ENCODE results near the gene CHRDL2.
"Not testable (repeated sequence)": the region's sequence is repeated elsewhere in the genome, so short reads cannot be mapped to it uniquely, and the experiment has no call there.

The CHRDL2 gene

DNA sequence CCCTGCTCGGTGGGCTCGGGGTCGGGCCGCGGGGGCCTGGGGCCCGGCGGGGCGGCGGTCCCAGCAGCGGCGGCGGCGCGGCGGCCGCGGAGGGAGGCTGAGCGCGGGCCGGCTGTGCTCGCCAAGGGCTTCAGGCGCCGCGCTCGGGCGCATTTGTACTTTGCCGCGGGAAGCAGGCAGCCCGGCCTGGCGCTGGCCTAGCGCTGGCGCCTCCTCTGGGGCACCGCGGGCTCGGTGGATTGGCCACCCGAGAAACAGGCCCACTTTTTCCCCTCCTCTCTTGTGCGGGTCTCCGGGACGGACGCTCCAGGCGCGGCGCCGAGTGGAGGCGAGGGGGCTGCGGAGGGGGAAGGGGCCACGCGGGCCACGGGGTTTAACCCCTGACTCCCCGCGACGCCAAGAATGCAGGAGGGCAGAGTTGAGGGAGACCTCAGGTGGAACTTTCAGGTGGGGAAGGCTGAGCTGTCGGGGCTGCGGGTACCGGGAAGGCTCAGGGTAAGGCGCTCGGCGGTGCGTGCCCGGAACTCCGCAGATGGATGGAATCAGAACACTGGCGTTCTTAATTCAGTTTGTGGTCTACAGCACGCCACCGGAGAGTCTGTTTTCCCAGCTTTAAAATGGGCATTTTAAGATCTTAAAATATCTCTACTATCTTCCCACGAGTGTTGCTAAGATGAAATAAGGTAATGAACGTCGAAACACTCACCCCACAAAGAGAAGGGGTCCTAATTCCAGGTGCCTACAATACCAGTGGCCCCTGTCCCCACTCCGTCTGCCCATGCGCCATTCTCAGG lies at the start of gene CHRDL2:
CHRDL2 (minus strand) TSS at position 126 of the 794 bp plus-strand sequence. CDS start 538 bp downstream, outside the sequence.
- Histone ChIP-seq H3K4me3 (peak within 1 kb of the TSS in 2 of 7 experiments; percentile 23 to 26), H3K27ac (no peak within 1 kb of the TSS)

GRCh38 chr11:74780248-74781005 lies 49.2 kb upstream of the CHRDL2 start:
- H3K4me3 ChIP-seq, result no peak overlapping the region
- H3K27ac ChIP-seq, result no peak overlapping the region

DNA sequence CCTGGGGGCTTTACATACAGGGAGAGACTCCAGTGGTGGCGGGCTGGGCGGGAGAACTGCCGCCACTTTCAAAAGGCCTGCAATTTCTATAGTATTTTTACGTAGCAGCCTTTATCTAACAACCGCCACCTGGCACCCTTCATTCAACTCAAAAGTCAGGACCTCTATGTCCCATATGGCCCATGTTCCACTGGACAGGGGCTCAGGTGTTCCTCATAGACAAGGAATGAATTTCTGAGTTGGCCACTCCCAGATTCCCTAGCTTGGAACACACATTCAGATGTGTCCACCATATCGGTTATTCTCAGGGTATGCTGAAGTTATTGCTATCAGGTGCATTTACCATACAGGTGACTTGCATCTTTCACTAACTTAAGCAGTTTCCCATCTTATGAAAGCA lies 47.4 kb upstream of the CHRDL2 start:
- no peak overlapping the region for H3K27ac ChIP-seq

DNA sequence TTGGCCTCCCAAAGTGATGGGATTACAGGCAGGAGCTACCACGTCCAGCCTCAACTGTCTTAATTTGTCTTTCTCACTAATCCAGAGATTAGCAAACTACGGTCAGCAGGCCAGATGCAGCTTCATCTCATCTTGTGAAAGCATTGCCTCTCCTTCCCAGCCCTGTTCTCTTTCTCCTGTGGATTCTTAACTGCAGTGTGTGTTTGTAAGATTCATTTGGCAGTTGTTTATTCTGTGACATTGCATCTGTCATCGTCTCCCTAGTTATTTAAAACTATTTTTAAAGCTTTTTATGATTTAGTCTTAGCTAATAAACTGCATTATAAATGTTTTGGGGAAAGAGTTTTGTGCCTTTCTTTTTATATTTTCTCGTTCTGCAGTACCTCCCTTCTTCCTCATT lies 46.7 kb upstream of the CHRDL2 start:
- no peak overlapping the region for H3K4me3 ChIP-seq
- H3K27ac ChIP-seq, result no peak overlapping the region

More for the DNA sequence above, 47.4 kb upstream of the CHRDL2 start:
- no peak overlapping the region for H3K4me3 ChIP-seq

GRCh38 chr11:74777038-74777437 lies 45.8 kb upstream of the CHRDL2 start:
- Histone ChIP-seq H3K4me3 (no peak overlapping the region), H3K27ac (no peak overlapping the region)

GRCh38 chr11:74776546-74776945 lies 45.3 kb upstream of the CHRDL2 start:
- Histone ChIP-seq H3K4me3 (no peak overlapping the region), H3K27ac (no peak overlapping the region)

DNA sequence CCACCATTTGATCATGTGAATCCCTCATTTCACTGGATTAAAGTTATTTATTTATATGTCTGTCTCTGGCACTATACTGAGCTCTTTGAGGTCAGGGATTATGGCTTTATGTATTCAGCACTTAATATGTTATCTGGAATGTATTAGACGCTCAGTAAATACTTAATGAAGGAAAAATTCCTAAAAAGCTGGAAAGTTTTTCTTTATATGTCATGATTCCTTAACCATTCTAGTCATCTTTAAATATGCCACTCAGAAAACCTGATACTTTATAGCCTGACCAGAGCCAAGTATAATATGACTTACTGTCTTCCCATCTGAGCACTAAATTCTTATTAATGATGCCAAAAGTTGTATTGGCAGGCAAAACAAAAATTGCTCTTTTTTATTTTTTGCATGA lies 44.5 kb upstream of the CHRDL2 start:
- Histone ChIP-seq H3K4me3 (no peak overlapping the region), H3K27ac (no peak overlapping the region)

- no peak overlapping the region for H3K27ac ChIP-seq
- no peak overlapping the region for H3K4me3 ChIP-seq
Observed at GRCh38 chr11:74773476-74773875, 42.2 kb upstream of the CHRDL2 start.

DNA sequence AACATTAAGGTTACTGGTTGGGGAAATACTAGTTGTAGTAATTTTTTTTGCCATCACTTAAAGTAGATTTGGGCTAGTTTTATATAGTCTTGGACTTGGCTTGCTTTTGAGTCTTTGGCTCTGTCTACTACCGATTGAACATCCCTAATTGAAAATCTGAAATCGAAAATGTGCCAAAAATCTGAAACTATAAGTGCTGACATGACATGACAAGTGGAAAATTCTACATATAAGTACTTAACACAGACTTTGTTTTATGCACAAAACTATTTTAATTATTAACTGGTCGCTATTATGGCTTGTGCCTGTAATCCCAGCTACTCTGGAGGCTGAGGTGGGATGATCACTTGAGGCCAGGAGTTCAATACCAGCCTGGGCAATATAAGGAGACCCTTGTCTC lies 39.9 kb upstream of the CHRDL2 start:
- Histone ChIP-seq H3K4me3 (no peak overlapping the region), H3K27ac (no peak overlapping the region)

DNA sequence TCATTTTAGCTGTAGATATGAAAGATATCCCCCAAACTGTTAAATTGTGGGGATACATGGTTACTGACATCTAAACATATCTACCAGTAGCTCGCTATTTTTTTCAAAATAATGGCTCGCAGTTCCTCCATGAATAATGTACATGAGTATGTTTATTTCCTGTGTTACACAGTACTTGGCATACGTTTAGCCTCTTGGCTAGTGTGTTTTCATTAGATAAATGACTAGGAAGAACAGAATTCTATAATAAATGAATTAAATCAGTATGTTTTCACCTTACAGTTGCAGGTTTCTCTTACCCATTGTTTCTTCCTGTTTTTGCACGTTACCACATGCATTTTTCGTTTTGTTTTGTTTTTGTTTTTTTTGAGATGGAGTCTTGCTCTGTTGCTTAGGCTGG lies 39.2 kb upstream of the CHRDL2 start:
- Histone ChIP-seq H3K27ac (no peak overlapping the region), H3K4me3 (no peak overlapping the region)

DNA sequence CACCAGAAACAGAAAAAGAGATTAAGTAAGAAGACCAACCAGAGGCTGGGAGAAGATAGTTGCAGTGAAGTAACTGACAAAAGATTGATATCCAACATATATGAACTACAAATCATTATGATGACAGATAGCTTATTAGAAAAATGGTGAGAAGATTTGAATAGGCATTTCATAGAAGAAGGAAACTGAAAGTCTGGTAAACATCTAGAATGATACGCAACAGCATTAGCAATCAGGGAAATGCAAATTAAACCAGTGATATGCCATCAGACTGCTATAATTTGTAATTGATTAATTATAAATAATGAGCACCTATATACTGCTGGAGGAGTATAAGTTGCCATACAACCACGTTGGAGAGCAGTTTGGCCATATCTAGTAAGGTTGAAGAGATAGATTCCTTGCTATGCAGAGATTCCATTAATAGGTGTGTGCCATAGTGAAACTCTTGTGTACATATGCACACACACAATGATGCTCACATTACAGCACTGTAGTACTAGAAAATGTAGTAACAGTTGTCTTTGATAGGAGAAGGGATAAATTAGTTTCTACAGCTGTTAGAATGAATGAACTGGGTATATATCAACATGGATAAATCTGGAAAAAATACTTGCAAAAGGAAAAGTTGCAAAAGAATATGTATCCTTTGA lies 38.0 kb upstream of the CHRDL2 start:
- Histone ChIP-seq H3K4me3 (no peak overlapping the region), H3K27ac (no peak overlapping the region)

GRCh38 chr11:74768172-74768651 lies 37.0 kb upstream of the CHRDL2 start:
- H3K27ac ChIP-seq, H3K4me3 ChIP-seq: not testable (repeated sequence)

DNA sequence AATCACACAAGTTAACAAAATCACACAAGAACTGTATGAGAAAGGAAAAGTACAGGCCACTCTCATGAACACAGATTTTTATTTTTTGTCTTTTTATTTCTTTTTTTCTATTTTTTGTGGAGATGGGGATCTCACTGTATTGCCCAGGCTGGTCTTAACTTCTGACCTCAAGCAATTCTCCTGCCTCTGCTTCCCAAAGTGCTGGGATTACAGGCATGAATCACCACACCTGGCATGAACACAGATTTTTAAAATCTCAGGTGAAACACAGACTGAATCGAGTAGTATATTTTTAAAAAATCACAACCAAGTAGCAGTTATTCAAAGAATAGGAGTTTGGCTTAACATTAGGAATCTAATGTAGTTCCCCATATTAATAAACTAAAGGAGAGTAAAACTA lies 35.7 kb upstream of the CHRDL2 start:
- Histone ChIP-seq H3K4me3 (no peak overlapping the region), H3K27ac (no peak overlapping the region)

DNA sequence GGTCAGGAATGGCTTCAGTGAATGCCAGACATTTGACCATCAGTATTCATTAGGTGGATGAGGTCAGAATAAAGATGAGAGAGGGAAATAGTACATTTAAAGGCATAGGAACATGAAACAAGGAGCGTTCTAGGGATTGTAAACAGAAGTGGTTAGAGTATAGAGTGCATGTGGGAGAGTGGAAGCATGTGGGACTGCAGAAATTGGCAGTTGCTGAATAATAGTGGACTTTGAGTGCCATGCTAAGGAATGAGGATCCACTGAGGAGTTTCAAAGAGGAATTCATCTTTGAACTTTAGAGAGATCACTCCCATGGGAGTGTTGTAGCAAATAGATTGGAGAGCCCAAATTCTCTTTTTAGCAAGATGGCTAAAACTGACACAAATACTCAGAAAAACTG lies 25.3 kb upstream of the CHRDL2 start:
- H3K4me3 ChIP-seq, result no peak overlapping the region
- no peak overlapping the region for H3K27ac ChIP-seq

DNA sequence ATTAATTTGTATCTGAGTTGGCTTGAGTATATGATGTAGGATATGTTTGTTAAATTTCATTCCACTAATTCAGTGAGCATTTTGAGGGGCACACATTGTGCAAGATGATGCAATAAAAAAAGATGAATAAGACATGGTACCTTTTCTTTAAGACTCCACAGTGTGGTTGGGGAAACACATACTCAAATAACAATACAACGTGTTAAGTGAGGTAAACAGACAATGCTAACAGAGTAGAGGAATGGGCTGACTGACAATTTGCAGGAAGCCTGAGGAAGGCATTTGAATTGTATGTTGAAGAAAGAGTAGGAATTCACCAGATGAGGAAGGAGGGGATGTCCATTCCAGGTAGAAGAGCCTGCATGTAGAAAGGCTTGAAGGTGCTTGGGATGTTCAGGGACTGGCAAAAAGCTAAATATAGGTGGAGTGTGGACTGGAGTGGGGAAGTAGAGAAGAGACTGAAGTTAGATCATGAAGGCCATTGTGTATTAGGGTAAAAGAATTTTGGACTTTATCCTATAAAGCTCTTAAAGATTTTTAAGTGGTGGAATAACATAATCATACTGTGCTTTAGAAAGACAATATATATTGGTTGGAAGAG lies 24.3 kb upstream of the CHRDL2 start:
- Histone ChIP-seq H3K27ac (peak overlapping the region in 6 of 21 experiments; percentile 8 to 75 (median 28)), H3K4me3 (no peak overlapping the region)

DNA sequence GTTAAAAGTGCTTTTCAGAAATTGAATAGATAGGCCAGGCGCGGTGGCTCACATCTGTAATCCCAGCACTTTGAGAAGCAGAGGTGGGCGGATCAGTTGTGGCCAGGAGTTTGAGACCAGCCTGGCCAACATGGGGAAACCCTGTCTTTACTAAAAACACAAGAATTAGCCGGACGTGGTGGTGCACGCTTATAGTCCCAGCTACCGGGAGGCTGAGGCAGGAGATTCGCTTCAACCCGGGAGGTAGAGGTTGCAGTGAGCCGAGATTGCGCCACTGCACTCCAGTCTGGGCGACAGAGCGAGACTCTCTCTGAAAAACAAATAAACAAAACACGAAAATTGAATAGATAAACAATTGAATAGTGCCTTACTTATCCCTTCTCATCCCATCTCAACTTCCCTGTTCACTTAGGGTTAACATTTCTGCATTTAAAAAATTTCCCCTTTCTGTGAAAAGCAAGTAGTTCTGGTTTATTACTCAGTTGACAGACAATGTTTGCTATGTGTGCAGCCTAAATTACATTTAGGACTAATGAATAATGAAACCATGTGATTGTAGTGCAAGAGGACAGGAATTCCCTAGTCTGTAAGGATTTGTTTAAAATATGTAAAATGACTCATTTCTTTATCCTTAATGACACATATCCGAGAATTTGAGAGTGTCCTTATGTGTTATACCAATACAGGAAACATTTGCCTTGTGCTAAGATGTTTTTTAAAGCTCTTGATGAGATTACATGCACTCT lies 23.5 kb upstream of the CHRDL2 start:
- H3K4me3 ChIP-seq, result no peak overlapping the region
- H3K27ac ChIP-seq, result peak overlapping the region in 7 of 21 experiments; percentile 7 to 75 (median 38)

- Histone ChIP-seq H3K27ac (no peak overlapping the region), H3K4me3 (no peak overlapping the region)
Observed at GRCh38 chr11:74751303-74751702, 20.1 kb upstream of the CHRDL2 start.

DNA sequence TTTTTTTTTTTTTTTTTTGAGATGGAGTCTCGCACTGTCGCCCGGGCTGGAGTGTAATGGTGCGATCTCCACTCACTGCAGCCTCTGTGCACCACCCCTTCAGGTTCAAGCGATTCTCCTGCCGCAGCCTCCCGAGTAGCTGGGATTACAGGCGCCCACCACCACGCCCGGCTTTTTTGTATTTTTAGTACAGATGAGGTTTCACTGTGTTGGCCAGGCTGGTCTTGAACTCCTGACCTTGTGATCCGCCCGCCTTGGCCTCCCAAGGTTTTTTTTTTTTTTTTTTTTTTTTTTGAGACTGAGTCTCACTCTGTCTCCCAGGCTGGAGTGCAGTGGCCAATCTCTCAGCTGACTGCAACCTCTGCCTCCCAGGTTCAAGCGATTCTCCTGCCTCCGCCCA lies 19.4 kb upstream of the CHRDL2 start:
- not testable (repeated sequence) for H3K27ac ChIP-seq

DNA sequence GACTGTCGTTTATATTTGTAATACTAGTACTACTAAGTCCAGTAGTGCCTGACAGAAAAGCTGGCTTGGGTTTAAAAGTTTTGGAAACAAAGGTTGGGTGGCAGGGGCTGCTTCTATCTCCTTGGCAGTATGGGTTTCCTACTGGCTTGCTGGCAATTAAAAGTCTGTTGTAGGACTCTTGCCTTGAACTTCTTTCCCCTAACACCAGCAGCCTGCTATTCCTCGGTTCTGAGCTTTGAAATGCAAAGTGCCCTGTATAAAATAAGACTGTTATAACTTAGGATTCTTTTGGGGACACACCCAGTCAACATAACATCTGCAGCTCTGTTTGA lies 18.7 kb upstream of the CHRDL2 start:
- peak overlapping the region in 14 of 21 experiments; percentile 3 to 99 (median 96) for H3K27ac ChIP-seq
- peak overlapping the region; percentile 50 to 84 (median 72) for H3K4me3 ChIP-seq

More for the DNA sequence above, 19.4 kb upstream of the CHRDL2 start:
- H3K4me3 ChIP-seq, result not testable (repeated sequence)
